Smooth muscle cell (in vitro differentiated cells): ENCODE data around the gene ADGRG1. TPM values are rescaled to one million over a fixed set of nuclear protein-coding genes. Genes with fewer than 3 reads are reported as not detected.

Experiments
- DNase-seq: peaks from one replicate; lab custom pipeline; 2025; ENCODE audit not compliant: unreplicated experiment; lab: John Stamatoyannopoulos, UW
- H2AFZ ChIP-seq: fragments of 200-600 bp; sonication (generic); 2 replicates; pipeline ENCODE4 v1.6.0; 2016; ENCODE audit warnings: antibody characterized with exemption, low read depth, mild to moderate bottlenecking
- H3F3A ChIP-seq: fragments of 200-600 bp; sonication (generic); 2 replicates; pipeline ENCODE4 v1.6.0; 2017; ENCODE audit warnings: antibody characterized with exemption, low read depth
- H3K27ac ChIP-seq: fragments of 200-600 bp; sonication (generic); 2 replicates; pipeline ENCODE4 v1.5.1; 2016; ENCODE audit warnings: low read depth, mild to moderate bottlenecking
- H3K27me3 ChIP-seq: fragments of 200-600 bp; sonication (generic); 2 replicates; pipeline ENCODE4 v1.6.1; 2016; ENCODE audit warnings: low read depth, mild to moderate bottlenecking
- H3K36me3 ChIP-seq: fragments of 200-600 bp; sonication (generic); 2 replicates; pipeline ENCODE4 v1.5.1; 2016; ENCODE audit warnings: low read depth
- H3K4me1 ChIP-seq: fragments of 200-600 bp; sonication (generic); 2 replicates; pipeline ENCODE4 v1.5.1; 2016; ENCODE audit warnings: low read depth
- H3K4me2 ChIP-seq: fragments of 200-600 bp; sonication (generic); 2 replicates; pipeline ENCODE4 v1.6.0; 2016; ENCODE audit warnings: mild to moderate bottlenecking
- H3K4me3 ChIP-seq: fragments of 200-600 bp; sonication (generic); 2 replicates; pipeline ENCODE4 v1.5.1; 2016; ENCODE audit warnings: mild to moderate bottlenecking
- H3K79me2 ChIP-seq: fragments of 200-600 bp; sonication (generic); 2 replicates; pipeline ENCODE4 v1.6.0; 2016; ENCODE audit warnings: low read depth, mild to moderate bottlenecking
- H3K9ac ChIP-seq: fragments of 200-600 bp; sonication (generic); 2 replicates; pipeline ENCODE4 v1.6.0; 2016; ENCODE audit warnings: low read depth
- H3K9me3 ChIP-seq: fragments of 200-600 bp; sonication (generic); replicated peaks from 2 replicates; pipeline ENCODE4 v1.5.1; 2016; ENCODE audit warnings: low read depth
- H4K20me1 ChIP-seq: fragments of 200-600 bp; sonication (generic); 2 replicates; pipeline ENCODE4 v1.6.0; 2016; ENCODE audit warnings: low read depth
- CTCF ChIP-seq: fragments of 200-600 bp; sonication (generic); IDR thresholded peaks from 2 replicates; pipeline ENCODE4 v1.5.1; 2017; ENCODE audit warnings: borderline replicate concordance, mild to moderate bottlenecking, antibody characterized with exemption; ENCODE audit not compliant: insufficient read depth, poor library complexity, severe bottlenecking
- WGBS: methylation state at CpG from one replicate; pipeline ENCODE4 v1.1.7; 2016; ENCODE audit warnings: low lambda C conversion rate; 5-methylcytosine and 5-hydroxymethylcytosine counted together
- polyA plus RNA-seq: library from polyadenylated mRNA; unstranded; fragments of >200 nt; fragmentation: Nextera tagmentation; extraction: Ambion mirVana; gene quantifications from 2 replicates; pipeline ENCODE4 v1.2.1, GENCODE V29; 2016
- total RNA-seq: library from RNA; depleted of rRNA; stranded (reverse); fragments of >200 nt; gene quantifications from 2 replicates; pipeline ENCODE4 v1.2.3, GENCODE V29; 2014

ADGRG1 gene
- total and polyA plus RNA-seq, 2 experiments from 2014 or later = 15.3 to 32.0 TPM

GRCh38 chr16:57635266-57636097 is 7.1 kb downstream of the ADGRG1 start:
- H3K4me2 ChIP-seq = no peak overlapping the region
- no peak overlapping the region for H2AFZ ChIP-seq
- WGBS = 73% methylated on average over 16 of the region's 16 CpGs
- H3K4me3 ChIP-seq = no peak overlapping the region
- no peak overlapping the region for H3K9ac ChIP-seq
- peaks cover 20% of the 10 kb centered on the region for H3K4me1 ChIP-seq
- H3F3A ChIP-seq = no peaks in the 10 kb centered on the region
- H3K9me3 ChIP-seq = no peaks in the 10 kb centered on the region
- no peaks in the 10 kb centered on the region for H3K36me3 ChIP-seq
- no peaks in the 10 kb centered on the region for H3K27me3 ChIP-seq
- H3K27ac ChIP-seq = no peak overlapping the region
- DNase-seq = no peak
- TF ChIP-seq CTCF = no peak
- no peaks in the 10 kb centered on the region for H3K79me2 ChIP-seq
- peaks cover 58% of the 10 kb centered on the region for H4K20me1 ChIP-seq

GRCh38 chr16:57636184-57636583 is 7.8 kb downstream of the ADGRG1 start:
- H3K4me3 ChIP-seq = no peak overlapping the region
- no peak overlapping the region for H3K9ac ChIP-seq
- no peaks in the 10 kb centered on the region for H3K36me3 ChIP-seq
- H4K20me1 ChIP-seq = peaks cover 58% of the 10 kb centered on the region
- H3K27me3 ChIP-seq = no peaks in the 10 kb centered on the region
- no peaks in the 10 kb centered on the region for H3K9me3 ChIP-seq
- no peak for DNase-seq
- no peak overlapping the region for H3K4me2 ChIP-seq
- H3K79me2 ChIP-seq = no peaks in the 10 kb centered on the region
- WGBS = 93% methylated on average over 5 of the region's 5 CpGs
- no peak overlapping the region for H3K27ac ChIP-seq
- H2AFZ ChIP-seq = no peak overlapping the region
- H3K4me1 ChIP-seq = peaks cover 20% of the 10 kb centered on the region
- no peaks in the 10 kb centered on the region for H3F3A ChIP-seq
- TF ChIP-seq CTCF = no peak

- no peak overlapping the region for H3K4me2 ChIP-seq
- DNase-seq = no peak
- no peaks in the 10 kb centered on the region for H3K27me3 ChIP-seq
- no peak for TF ChIP-seq CTCF
- H3K79me2 ChIP-seq = no peaks in the 10 kb centered on the region
- H3K9ac ChIP-seq = no peak overlapping the region
- H3K36me3 ChIP-seq = no peaks in the 10 kb centered on the region
- H3K9me3 ChIP-seq = no peaks in the 10 kb centered on the region
- WGBS = 85% methylated on average over 8 of the region's 8 CpGs
- no peak overlapping the region for H3K27ac ChIP-seq
- H2AFZ ChIP-seq = no peak overlapping the region
- no peak overlapping the region for H3K4me3 ChIP-seq
- peaks cover 54% of the 10 kb centered on the region for H4K20me1 ChIP-seq
- no peaks in the 10 kb centered on the region for H3F3A ChIP-seq
- peaks cover 20% of the 10 kb centered on the region for H3K4me1 ChIP-seq
Measured at GRCh38 chr16:57637020-57637419, 8.6 kb downstream of the ADGRG1 start.

- DNase-seq = no peak
- Histone ChIP-seq H3K9ac (no peak overlapping the region), H3K27ac (no peak overlapping the region), H3F3A (no peaks in the 10 kb centered on the region), H3K79me2 (no peaks in the 10 kb centered on the region), H3K4me1 (peaks cover 20% of the 10 kb centered on the region), H4K20me1 (peaks cover 50% of the 10 kb centered on the region), H3K36me3 (no peaks in the 10 kb centered on the region), H2AFZ (no peak overlapping the region), H3K4me3 (no peak overlapping the region), H3K4me2 (no peak overlapping the region), H3K27me3 (no peaks in the 10 kb centered on the region), H3K9me3 (no peaks in the 10 kb centered on the region)
- 77% methylated on average over 8 of the region's 8 CpGs for WGBS
- TF ChIP-seq CTCF = no peak
Measured at GRCh38 chr16:57637424-57637823, 9.0 kb downstream of the ADGRG1 start.
